Hepatocyte (in vitro differentiated cells): ENCODE measurements around the gene PHLPP1.
"Not testable (repeated sequence)": the region's sequence is repeated elsewhere in the genome, so short reads cannot be mapped to it uniquely, and the experiment has no call there.

ENCODE experiments used
- CTCF ChIP-seq: fragments of 200-600 bp; sonication (generic); IDR thresholded peaks from 2 replicates; pipeline ENCODE4 v1.5.1; 2016; ENCODE audit warnings: antibody characterized with exemption, mild to moderate bottlenecking; ENCODE audit not compliant: poor library complexity
- EZH2 ChIP-seq: fragments of 200-600 bp; sonication (generic); IDR thresholded peaks from 2 replicates; pipeline ENCODE4 v1.6.1; 2016; ENCODE audit warnings: antibody characterized with exemption, mild to moderate bottlenecking, borderline replicate concordance
- EZH2phosphoT487 ChIP-seq: fragments of 200-600 bp; sonication (generic); IDR thresholded peaks from one replicate; pipeline ENCODE4 v1.6.1; 2018; ENCODE audit warnings: antibody characterized with exemption, mild to moderate bottlenecking, low read depth, moderate library complexity; ENCODE audit not compliant: unreplicated experiment, severe bottlenecking

DNA sequence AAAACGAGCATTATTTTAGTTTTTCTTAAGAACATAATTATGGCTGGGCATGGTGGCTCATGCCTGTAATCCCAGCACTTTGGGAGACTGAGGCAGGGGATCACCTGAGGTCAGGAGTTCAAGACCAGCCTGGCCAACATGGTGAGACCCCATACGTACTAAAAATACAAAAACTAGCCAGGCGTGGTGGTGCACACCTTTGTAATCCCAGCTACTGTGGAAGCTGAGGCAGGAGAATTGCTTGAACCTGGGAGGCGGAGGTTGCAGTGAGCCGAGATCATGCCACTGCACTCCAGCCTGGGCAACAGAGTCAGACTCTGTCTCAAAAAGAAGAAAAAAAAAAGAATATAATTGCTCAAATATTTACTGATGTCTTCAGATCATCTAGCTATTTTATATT lies 25.3 kb downstream of the PHLPP1 start:
- not testable (repeated sequence) for TF ChIP-seq CTCF, EZH2, EZH2phosphoT487
